NCI-H1417 (cell line): ENCODE data around the gene CASP5.
"Not testable (repeated sequence)": the region's sequence is repeated elsewhere in the genome, so short reads cannot be mapped to it uniquely, and the experiment has no call there.

Experiments used
- DNase-seq, 3 experiments: peaks; one replicate each; lab custom pipeline; 2025; lab: John Stamatoyannopoulos, UW

The CASP5 gene

DNA sequence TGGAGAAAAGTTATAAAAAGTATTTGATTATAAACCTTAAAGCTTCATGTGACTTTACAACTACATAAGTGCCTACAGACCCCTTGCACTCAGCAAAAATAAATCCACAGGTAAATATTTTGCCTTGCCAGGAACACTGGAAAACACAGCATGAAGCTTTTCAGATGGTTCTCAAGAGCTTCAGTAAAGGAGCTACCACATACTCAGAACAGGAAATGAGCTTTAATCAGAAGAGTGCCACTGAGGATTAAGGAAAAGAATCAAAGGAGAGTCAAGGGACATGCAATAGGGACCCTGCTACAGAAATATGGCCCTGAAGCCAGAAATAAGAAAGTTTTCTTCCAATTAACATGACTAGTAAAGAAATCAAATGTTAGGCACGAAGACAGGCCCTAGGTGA lies 10.8 kb upstream of the CASP5 start:
- DNase-seq: peak in 1 of 3 experiments; percentile 9

DNA sequence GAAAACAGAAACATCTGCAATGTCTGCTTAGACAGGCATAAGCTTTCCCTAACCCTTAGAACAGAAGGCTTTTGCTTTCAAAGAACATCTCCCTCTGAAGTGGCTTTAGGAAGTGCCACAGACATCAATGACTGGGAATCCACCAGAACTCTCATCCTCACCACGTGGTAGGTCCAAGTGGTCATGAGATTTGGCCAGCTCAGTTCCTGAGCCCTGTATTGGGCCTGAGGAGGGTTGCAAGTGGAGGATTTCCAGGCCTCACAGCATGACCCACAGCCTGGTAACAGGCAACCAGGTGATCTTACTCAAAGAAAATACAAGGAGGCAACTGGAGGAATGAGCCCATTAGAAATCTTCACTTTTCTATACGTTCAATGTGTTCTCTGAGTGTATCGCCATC lies 10.4 kb upstream of the CASP5 start:
- no peak for DNase-seq

DNA sequence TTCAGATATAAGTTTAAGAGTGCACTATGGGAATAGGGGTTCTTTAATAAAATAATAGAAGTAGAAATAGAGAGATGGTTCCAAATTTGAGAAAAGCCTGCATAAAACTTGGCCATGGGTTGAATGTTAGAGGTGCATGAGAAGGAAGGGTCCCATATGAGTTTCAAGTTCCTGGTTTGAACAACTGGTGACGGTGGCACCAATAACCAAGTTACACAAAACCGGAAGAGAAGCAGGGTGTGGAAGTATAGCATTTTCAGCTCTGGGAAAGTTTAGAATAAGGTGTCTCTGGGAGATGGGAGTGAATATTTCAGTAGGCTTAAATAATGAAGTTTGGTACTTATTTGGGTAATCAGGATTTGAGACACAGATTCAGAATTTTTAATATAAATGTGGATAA lies 9.5 kb upstream of the CASP5 start:
- DNase-seq: no peak

DNA sequence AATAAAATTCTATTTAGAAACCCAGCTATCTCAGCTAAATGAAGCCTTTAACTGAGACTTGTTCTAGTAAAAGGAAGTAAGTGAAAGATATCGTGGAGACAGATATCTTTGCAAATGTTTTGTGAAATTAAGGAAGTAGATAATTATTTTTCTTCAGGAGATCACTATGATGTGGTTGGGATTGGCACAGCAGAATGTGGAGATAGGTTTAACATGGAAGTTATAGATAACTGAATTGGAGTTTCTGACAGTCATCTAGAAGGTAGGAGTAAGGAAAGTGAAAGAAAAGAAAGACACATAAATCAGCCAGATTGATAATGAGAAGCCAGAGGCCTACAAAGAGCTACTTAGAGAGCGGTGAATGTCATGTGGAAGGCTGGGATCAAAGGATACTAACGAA lies 4.7 kb upstream of the CASP5 start:
- no peak for DNase-seq

DNA sequence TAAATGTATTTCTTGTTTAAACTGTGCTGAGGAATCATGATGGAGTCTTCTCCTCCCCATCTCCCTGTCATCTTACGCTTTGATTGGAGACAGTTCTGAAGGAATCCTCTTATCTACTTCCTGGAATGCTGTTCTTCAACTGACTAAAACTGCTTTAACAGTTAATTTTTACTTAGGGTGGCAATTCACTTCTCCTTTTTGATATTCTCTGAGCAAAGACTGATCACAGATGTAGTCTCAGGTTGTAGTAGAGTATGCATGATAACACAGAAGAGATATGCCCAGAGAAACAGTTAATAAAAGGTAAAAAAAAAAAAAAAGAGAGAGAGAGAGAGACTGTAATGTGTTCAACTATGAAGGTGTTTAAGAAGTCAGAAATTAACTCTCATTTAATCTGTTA lies 1.4 kb upstream of the CASP5 start:
- no peak for DNase-seq

DNA sequence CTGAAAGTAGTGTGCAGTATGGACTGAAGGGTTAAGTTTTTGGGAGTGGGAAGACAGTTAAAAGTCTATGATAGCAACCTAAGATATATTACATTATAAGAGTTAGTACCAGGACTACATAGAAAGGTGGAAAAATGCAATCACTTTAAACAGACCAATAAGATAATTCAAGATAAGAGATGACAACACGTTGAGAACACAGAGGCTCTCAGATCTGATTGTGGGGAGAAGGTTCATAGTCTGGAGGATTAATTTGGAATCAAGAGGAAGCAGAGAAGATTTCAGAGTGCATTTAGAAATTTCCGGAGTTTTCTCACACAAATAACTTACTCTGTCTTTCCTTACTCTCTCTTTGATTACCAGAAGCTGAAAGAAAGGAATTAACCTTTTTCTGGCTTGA lies 441 bp downstream of the CASP5 start:
- no peak for DNase-seq

DNA sequence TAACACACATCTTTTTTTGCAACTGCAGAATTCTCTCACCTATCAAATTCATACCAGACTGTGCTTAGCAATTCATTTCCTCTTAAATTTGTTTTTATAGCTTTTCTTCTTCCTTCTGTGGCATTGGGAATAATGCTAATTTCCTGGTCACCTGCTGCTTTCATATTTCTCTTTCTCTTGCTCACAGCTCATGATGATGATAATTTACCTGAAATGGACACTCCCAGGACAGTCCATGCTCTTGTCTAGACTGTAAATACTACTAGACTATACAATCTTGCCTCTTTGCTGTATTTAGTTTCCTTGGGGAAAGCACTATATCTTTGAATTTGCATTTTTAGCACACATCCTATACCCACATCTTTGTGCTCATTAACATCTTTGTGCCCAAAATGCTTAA lies 15.5 kb downstream of the CASP5 start:
- no peak for DNase-seq

DNA sequence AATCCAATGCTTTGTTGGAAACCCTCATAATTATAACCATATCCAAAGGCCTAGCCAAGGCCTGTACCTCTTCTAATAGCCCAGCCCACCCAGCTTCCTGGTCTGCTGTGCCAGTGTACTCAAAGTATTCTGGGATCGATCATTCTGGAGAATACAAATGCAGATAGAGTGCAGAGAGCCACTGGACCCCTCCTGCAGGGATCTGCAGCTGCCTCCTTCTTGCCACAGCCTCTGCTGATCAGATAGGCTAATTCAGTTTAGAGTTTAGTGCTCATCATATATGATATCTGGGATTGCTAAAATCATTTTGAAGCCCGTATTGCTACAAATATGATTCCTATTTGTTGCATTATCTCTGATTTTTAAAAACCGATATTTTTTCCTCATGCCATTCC lies 17.5 kb downstream of the CASP5 start:
- DNase-seq: no peak

DNA sequence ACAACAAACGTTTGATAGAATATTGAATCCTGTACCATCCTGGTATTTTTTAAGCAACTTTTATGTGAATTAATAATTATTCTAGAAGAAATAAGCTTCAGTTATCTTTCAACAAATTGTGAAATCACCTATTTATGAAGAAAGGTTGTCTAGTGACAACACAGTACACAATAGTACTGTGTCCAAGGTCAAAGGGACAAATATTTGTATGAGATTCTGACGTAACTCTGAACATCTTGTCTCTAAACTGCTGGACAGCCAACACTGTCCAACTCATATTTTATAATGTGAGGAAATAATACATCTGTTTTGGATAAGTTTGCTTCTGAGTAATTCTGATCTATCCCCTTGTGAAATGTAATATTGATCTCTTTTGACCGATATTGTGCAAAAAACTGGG lies 18.9 kb downstream of the CASP5 start:
- no peak for DNase-seq

DNA sequence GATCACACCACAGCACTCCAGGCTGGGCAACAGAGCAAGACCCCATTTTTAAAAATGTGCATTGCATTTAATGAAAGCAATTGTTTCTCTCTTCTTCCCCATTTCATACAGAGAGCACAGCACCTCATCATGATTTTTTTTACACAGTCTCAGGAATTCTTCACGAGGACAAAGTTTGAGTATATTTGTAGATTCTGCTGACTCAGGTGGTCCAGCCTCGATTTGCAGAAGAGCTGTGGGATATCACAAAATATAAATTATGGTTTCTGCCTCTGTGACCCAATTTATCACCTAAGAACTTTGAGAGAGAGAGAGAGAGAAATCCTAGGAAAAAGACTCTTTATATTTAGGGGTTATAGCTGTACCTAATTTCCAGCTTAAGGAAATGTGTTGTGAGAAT lies 19.8 kb downstream of the CASP5 start:
- DNase-seq: no peak

DNA sequence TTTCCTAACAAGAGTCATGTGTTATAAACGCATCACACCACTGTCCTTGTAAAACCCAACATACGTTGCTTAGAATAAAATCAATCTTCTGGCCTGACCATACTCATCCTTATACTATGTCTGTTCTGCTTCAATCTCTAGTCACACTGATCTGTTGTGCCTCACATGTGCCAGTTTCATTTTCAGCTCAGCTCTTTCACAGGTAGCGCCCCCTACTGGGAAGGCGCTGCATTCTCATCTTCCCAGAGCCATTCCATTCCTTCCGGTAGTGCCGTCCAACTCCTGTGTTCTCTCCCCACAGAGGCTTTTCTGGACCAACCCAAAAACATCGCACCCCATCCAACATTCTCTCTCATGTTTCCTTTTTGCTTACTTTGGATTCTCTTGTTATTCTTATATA lies 22.2 kb downstream of the CASP5 start:
- DNase-seq: no peak

DNA sequence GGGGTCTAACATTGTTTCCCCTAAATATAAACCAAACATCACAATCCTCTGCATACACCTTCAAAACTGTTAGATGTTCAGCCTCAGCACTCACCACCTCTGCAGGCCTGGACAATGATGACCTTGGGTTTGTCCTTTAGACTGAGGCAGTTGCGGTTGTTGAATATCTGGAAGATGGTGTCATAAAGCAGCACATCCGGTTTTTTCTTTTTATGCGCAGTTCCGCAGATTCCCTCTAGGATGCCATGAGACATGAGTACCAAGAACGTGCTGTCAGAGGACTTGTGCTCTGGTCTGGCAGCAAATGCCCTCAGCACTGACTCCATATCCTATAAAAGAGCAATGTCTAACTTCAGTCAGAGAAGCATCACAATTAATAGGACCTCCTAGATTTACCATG lies 22.8 kb downstream of the CASP5 start:
- no peak for DNase-seq

DNA sequence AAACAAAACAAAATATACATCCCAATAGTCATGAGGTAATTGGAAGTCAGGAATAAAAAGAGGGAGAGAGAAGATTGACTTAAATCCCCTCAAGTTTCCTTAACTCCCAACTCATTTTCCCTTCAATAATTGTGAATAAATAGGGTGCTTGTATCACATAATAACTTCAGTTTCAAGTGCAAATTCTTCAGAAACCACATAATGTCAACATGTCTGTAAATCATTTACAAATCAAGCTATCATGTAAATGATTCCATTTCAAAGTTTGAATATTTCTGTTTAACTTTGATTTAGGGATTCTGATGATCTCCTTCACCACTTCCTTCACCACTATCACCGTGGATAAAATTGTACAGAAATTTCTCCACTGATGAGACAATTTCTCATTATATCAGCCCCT lies 23.2 kb downstream of the CASP5 start:
- no peak for DNase-seq

DNA sequence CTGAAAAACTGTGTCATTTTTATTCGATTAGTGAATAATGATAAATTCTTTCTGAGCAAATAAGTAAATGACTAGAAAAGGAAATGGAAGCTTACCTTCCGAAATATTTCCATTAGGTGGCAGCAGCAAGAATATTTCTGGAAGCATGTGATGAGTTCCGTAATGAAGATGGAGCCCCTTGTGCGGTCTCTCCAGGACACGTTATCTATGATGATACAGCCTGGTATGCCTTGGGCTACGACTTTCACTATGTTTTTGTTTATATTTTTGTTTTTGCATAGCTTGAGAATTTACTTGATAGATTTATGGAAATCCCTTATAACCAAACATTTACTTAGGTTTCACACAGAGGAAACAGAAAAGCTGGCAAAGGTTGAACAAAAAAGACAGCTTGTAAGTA lies 25.7 kb downstream of the CASP5 start:
- DNase-seq: no peak

DNA sequence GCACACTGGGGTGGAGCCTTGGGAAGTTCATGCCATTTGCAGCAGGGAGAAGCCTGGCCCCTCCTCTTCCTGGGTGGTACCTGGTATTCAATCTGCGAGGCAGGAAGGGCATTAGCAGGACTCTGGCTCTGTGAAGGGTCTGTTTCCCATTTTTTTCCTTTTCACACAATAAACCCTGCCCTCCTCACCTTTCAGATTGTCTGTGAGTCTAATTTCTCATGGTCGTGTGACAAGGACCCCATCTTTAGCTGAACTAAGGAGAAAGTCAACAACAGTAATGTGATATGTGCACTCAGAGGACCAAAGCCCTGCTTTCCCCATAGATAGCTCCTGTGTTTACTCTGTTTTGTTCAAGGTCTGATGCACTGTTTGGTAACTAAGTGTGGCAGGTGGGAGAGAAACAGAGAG lies 28.0 kb downstream of the CASP5 start:
- peak; percentile 81 to 98 (median 94) for DNase-seq

DNA sequence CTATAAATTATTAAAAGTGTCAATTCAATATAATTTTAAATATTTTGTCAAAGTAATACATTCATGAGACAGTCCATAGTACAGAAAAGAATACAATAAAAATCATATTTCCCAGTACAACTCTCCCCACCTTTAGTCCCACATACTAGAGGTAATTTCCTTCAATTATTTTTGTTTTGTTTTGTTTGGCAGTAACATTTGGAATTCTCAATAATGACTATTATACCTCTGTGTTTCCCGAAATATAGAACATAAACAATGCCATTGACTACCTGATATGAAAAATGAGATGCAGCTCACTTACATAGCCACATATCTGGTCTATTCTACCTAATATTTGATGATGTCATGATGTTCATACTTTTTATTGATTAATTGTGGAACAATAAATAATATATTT lies 30.2 kb downstream of the CASP5 start:
- no peak for DNase-seq

DNA sequence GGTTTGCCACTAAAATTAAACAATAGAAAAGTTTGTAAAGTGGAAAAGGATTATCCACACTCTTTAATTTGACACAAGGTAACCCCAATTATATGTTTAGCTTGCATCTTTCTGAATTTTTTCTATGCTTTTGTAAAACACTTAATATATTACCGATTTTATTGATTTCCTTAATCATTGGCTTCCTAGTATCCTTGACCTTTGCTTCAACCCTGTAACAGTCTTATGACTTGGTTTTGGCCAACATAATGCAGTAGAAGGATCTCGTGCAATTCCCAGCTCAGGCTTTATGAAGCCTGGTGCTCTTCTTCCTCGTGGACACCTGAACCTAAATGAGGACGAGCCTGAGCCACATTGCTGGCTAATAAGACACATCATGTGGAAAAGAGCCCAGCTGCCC lies 31.0 kb downstream of the CASP5 start:
- DNase-seq: no peak

DNA sequence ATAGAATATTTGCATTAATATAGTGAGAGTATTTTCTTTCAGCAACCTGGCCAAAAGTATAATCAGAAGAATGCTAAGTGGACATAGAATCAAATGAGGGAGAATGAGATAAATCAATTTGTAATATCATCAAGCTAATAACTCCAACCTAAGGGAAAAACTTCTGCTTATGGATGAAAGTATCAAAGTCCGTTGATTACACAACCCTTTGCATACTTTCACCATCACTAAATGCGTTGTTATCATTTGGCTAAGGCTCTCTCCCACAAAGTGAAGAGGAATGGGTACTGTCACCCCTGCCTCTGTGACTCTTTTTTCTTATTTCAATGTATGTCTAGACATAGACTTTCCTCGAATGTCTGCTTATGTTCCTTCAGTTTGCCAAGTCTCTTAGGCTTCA lies 38.2 kb downstream of the CASP5 start:
- no peak for DNase-seq

DNA sequence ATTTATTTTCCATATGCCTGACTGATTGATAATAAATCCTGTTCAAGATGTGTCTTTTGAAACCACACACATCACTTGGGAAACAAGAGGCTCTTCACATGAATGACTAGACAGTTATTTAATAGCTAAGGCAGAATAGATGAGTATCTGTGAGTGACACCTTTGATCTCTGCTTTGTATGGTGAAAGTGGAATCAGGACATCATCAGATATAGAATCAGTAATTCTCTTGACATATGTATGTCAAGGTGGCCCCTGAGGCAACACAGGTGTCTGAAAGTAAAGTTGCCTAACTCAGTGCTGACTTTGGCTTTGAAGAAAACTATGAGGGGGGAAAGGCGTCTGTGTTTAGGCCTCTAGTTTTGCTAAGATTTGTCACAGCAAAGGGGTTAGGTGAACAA lies 43.1 kb downstream of the CASP5 start:
- no peak for DNase-seq

DNA sequence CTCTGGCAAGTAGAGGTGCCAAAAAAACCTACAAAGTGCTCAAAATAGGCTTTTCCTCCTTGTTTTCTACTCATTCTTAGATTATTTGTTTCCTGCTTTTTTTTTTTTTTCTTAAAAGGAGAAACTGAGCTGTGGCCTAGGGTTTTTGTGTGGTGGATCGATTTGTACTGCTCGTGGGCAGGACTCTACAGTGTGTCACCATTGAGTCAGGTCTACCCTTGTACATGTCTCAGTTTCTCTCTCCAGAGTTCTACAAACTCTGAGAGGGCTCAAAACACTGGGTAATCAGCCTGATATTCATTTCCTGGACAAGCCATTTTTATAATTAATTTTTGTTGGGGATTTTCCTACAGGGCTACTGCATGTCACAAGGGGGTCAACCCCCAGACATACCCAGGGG lies 49.4 kb downstream of the CASP5 start:
- no peak for DNase-seq

DNA sequence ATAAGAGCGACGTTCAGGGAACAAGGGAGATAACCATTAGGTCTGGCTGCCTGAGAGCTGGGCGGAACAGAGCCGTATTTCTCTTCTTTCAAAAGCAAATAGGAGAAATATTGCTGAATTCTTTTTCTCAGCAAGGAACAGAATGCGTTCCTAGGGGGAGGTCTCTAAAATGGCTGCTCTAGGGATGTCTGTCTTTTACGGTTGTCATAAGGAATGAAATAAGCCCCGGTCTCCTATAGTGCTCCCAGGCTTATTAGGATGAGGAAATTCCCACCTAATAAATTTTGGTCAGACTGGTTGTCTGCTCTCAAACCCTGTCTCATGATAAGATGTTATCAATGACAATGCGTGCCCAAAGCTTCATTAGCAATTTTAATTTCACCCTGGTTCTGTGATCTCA lies 50.0 kb downstream of the CASP5 start:
- DNase-seq: not testable (repeated sequence)

DNA sequence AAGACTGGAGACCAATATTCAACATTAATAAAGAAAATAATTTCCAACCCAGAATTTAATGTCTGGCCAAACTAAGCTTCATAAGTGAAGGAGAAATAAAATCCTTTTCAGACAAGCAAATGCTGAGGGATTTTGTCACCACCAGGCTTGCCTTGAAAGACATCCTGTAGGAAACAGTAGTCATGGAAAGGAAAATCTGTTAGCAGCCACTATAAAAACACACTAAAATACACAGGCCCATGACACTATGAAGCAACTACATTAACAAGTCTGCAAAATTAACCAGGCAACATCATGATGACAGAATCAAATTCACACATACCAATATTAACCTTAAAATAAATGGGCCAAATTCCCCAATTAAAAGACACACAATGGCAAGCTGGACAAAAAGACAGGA lies 52.2 kb downstream of the CASP5 start:
- no peak for DNase-seq

DNA sequence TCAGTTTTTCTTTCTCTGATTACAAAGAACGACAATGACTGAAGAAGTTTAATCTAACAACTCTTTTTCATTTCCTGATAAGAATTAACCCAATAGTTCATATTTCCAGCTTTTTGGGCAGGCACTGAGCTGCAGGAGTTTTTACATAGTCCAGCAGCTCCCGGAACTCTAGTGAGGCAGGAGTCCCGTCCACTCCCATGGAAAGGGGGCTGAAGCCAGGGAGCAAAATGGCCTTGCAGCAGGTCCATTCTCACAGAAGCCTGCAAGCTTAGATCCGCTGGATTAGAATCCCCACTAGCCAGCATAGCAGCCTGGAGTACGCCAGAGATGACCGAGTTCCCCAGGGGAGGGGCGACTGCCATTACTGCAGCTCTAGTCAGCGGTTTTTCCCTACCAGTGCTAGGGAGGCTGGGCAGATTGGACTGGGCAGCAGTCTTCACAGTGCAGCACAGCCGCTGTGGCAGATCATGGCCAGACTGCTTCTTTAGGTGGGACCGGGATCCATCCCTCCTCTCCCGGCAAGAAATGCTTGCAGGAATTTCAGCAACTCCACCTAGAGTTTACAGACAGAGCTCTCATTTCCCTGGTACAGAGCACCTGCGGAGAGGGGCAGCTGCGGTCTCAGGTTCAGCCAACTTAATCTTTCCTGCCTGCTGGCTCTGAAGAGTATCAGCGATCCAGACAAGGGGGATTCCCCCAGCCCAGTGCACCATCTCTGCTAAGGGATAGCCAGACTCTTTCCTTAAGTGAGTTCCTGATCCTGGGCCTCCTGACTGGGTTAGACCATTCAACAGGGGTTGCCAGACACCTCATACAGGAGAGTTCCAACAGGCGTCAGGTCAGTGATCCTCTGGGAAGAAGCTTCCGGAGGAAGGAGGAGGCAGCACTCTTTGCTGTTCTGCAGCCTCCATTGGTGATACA lies 53.9 kb downstream of the CASP5 start:
- DNase-seq: peak; percentile 30 to 77 (median 59)

DNA sequence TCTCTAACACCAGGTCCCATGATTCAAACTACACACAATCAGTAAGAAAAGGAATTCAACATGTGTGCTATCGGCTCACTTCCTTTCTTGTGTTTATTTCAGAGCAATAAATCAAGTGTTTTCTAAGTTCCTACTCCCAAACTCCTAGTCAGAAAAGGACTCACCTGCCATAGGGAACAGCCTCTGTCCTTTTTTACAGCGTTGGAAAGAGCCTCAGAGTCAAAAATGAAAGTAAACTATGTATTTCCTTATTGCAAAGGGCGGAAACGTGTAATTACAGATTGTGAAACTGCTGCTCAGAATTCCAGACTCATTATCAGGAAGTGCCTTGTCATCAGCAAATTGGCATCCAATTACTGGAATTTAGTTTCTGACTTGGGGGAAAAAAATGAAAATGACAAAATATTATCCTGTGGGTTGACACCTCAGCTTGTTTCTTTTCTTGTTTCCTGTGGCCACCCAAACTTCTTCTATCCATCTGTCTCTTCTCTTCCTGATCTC lies 54.6 kb downstream of the CASP5 start, which contains the start of gene CASP4:
CASP4 (minus strand) TSS at position 220 of the 501 bp plus-strand sequence; CDS start at position 171, 49 bp downstream.
- DNase-seq: peak; percentile 30 to 79 (median 67)
